ENCODE results near the gene SRBD1. TPM values are rescaled to one million over a fixed set of nuclear protein-coding genes. Genes with fewer than 3 reads are reported as not detected.

Gene SRBD1
- polyA plus RNA-seq, 3 donors: 5.8 to 9.2 (median 7.0) TPM

DNA sequence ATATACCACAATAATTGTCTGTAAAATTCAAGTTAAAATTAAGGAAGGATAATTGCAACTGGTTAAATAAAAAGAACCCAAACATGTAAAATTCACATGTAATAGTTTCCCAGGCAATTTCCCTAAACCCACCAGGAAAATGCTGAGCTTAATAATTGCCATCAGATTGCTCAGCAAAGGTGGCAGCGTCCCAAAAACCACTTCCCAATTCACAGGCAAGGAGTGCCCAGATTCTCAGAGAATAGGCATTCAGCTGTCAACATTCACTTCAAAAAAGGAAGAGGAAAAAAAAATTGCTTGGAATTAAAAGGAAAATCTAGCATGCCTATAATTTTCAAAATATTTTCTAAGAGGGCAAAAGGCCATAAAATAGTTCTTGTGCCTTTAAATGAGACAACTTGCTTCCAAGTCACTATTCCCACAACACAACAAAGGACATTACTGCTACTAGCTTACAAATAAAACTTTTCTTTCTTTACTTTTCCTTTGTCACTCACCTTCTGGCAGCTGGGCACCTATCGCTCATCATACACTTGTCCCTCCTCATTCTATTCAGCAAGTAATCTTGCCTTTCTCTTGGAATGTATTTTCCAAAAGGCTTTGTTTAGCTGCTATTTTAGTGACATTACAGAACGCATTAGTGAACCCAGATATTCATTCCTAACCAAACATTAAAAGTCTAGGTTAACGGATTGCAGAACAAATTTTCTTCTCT, 15.2 kb downstream of the SRBD1 start:
- peaks cover 81 to 82% of the 10 kb centered on the region in 2 donors for H3K36me3 Mint-ChIP-seq
- WGBS (ENCODE audit: insufficient coverage): 100% methylated on average over 1 of the region's 4 CpGs
- peak overlapping the region in 2 of 7 donors; percentile 9 to 10 for H3K27ac Mint-ChIP-seq

DNA sequence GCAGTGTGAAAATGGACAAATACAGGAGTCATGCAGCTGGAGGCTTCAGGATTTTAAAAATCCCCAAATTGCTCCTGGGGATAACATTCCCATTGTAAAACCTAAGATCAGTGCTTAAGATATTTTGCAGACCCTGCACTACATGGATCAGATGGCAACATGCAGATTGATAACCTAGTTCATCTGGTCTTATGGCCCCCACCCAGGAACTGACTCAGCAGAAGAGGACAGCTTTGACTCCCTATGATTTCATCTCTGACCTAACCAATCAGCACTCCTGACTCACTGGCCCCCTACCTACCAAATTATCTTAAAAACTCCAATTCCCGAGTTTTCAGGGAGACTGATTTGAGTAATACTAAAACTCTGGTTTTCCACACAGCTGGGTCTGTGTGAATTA, 20.0 kb downstream of the SRBD1 start:
- Histone ChIP-seq H3K4me1 (ENCODE audit: control insufficient read depth in 1 of 2, insufficient read depth in 2 of 2, low read length in 2 of 2) (no peaks in the 10 kb centered on the region), H2AFZ (ENCODE audit: insufficient read depth, low read depth, low read length, poor library complexity, severe bottlenecking) (no peak overlapping the region), H3K9ac (ENCODE audit: insufficient read depth, low read length, poor library complexity, severe bottlenecking) (no peak overlapping the region), H3K9me3 (replicated peaks in 1 of 2; ENCODE audit: control insufficient read depth in 1 of 2, insufficient read depth in 1 of 2, low read length in 2 of 2) (no peaks in the 10 kb centered on the region), H3K27me3 (ENCODE audit: control insufficient read depth in 2 of 2, insufficient read depth in 2 of 2, low read length in 2 of 2) (no peaks in the 10 kb centered on the region), H3K27ac (ENCODE audit: low read depth in 1 of 2, low read length in 2 of 2) (no peak overlapping the region), H3K36me3 (replicated peaks in 1 of 2; ENCODE audit: control insufficient read depth in 1 of 2, insufficient read depth in 2 of 2, low read length in 2 of 2) (peaks cover 3 to 47% of the 10 kb centered on the region in 2 donors), H4K20me1 (ENCODE audit: insufficient read depth, low read length) (no peaks in the 10 kb centered on the region), H3K79me2 (ENCODE audit: insufficient read depth, low read length) (peaks cover 10% of the 10 kb centered on the region), H3K4me3 (replicated peaks in 1 of 3; ENCODE audit: low read depth in 2 of 3, low read length in 3 of 3) (no peak overlapping the region), H3K4me2 (replicated peaks; ENCODE audit: extremely low read depth, low read length, poor library complexity, severe bottlenecking) (no peak overlapping the region)
- WGBS (ENCODE audit: insufficient coverage): no CpG with 5 or more reads among the region's 1 CpG
- Mint-ChIP-seq H3K27ac (peak overlapping the region in 1 of 7 donors; percentile 12), H3K9me3 (no peaks in the 10 kb centered on the region), H3K4me1 (peaks cover 17% of the 10 kb centered on the region), H3K27me3 (ENCODE audit: low read depth in 3 of 3) (peaks cover 0 to 2% (median 0%) of the 10 kb centered on the region in 3 donors), H3K4me3 (no peak overlapping the region), H3K36me3 (peaks cover 44 to 50% of the 10 kb centered on the region in 2 donors)
- intact Hi-C loops (cut with micrococcal nuclease): no loop called here
- TF ChIP-seq, protein P1, sequence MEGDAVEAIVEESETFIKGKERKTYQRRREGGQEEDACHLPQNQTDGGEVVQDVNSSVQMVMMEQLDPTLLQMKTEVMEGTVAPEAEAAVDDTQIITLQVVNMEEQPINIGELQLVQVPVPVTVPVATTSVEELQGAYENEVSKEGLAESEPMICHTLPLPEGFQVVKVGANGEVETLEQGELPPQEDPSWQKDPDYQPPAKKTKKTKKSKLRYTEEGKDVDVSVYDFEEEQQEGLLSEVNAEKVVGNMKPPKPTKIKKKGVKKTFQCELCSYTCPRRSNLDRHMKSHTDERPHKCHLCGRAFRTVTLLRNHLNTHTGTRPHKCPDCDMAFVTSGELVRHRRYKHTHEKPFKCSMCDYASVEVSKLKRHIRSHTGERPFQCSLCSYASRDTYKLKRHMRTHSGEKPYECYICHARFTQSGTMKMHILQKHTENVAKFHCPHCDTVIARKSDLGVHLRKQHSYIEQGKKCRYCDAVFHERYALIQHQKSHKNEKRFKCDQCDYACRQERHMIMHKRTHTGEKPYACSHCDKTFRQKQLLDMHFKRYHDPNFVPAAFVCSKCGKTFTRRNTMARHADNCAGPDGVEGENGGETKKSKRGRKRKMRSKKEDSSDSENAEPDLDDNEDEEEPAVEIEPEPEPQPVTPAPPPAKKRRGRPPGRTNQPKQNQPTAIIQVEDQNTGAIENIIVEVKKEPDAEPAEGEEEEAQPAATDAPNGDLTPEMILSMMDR (IDR thresholded peaks at IDR 0.05): no peak
- DNase-seq: no peak

More for the DNA sequence above, 15.2 kb downstream of the SRBD1 start:
- H4K20me1 ChIP-seq (ENCODE audit: insufficient read depth, low read length): no peaks in the 10 kb centered on the region
- no peak for DNase-seq
- H2AFZ ChIP-seq (ENCODE audit: insufficient read depth, low read depth, low read length, poor library complexity, severe bottlenecking): no peak overlapping the region
- H3K9ac ChIP-seq (ENCODE audit: insufficient read depth, low read length, poor library complexity, severe bottlenecking): no peak overlapping the region
- no peak overlapping the region for H3K27ac ChIP-seq (ENCODE audit: low read depth in 1 of 2, low read length in 2 of 2)
- no peaks in the 10 kb centered on the region for H3K4me1 ChIP-seq (ENCODE audit: control insufficient read depth in 1 of 2, insufficient read depth in 2 of 2, low read length in 2 of 2)
- no peaks in the 10 kb centered on the region for H3K27me3 ChIP-seq (ENCODE audit: control insufficient read depth in 2 of 2, insufficient read depth in 2 of 2, low read length in 2 of 2)
- intact Hi-C loops (cut with micrococcal nuclease): no loop called here
- H3K9me3 ChIP-seq (replicated peaks in 1 of 2; ENCODE audit: control insufficient read depth in 1 of 2, insufficient read depth in 1 of 2, low read length in 2 of 2): no peaks in the 10 kb centered on the region
- H3K4me3 Mint-ChIP-seq: no peak overlapping the region
- H3K4me3 ChIP-seq (replicated peaks in 1 of 3; ENCODE audit: low read depth in 2 of 3, low read length in 3 of 3): no peak overlapping the region
- H3K79me2 ChIP-seq (ENCODE audit: insufficient read depth, low read length): peaks cover 14% of the 10 kb centered on the region
- H3K9me3 Mint-ChIP-seq: peaks cover 0 to 3% (median 0%) of the 10 kb centered on the region in 7 donors
- H3K4me2 ChIP-seq (replicated peaks; ENCODE audit: extremely low read depth, low read length, poor library complexity, severe bottlenecking): no peak overlapping the region
- TF ChIP-seq, protein P1 (IDR thresholded peaks at IDR 0.05): no peak
- peaks cover 0 to 2% (median 0%) of the 10 kb centered on the region in 3 donors for H3K27me3 Mint-ChIP-seq (ENCODE audit: low read depth in 3 of 3)
- H3K36me3 ChIP-seq (replicated peaks in 1 of 2; ENCODE audit: control insufficient read depth in 1 of 2, insufficient read depth in 2 of 2, low read length in 2 of 2): peaks cover 33 to 87% of the 10 kb centered on the region in 2 donors
- peaks cover 11% of the 10 kb centered on the region for H3K4me1 Mint-ChIP-seq
